Measurements from ENCODE around the gene PLEKHG4B. TPM values are rescaled to one million over a fixed set of nuclear protein-coding genes. Genes with fewer than 3 reads are reported as not detected.
"Not testable (repeated sequence)": the region's sequence is repeated elsewhere in the genome, so short reads cannot be mapped to it uniquely, and the experiment has no call there.

PLEKHG4B gene
- total RNA-seq (2014; rRNA removed) = 0.06 and 0.38 TPM in 2 replicates
- polyA plus RNA-seq (2012) = 0.18 TPM

- DNase-seq (ENCODE audit: low read depth) = no peak
Measured at GRCh38 chr5:91556-92263, at the start of gene PLEKHG4B. TSS of gene PLEKHG4B (plus strand) at chr5:92168. CDS start at chr5:92232, 64 bp downstream.

GRCh38 chr5:42250-42649 is 49.7 kb upstream of the PLEKHG4B start:
- no peak for DNase-seq (ENCODE audit: low read depth)

GRCh38 chr5:48192-48591 is 43.8 kb upstream of the PLEKHG4B start:
- DNase-seq (ENCODE audit: low read depth) = no peak

- DNase-seq (ENCODE audit: low read depth) = not testable (repeated sequence)
Measured at GRCh38 chr5:49530-49929, 42.4 kb upstream of the PLEKHG4B start.

- DNase-seq (ENCODE audit: low read depth) = no peak
Measured at GRCh38 chr5:49953-50544, 41.9 kb upstream of the PLEKHG4B start.

GRCh38 chr5:50724-51499 is 41.1 kb upstream of the PLEKHG4B start:
- DNase-seq (ENCODE audit: low read depth) = no peak

GRCh38 chr5:51500-51823 is 40.5 kb upstream of the PLEKHG4B start:
- no peak for DNase-seq (ENCODE audit: low read depth)

GRCh38 chr5:53381-54174 is 38.4 kb upstream of the PLEKHG4B start:
- DNase-seq (ENCODE audit: low read depth) = no peak

- no peak for DNase-seq (ENCODE audit: low read depth)
Measured at GRCh38 chr5:54175-54730, 37.7 kb upstream of the PLEKHG4B start.

- no peak for DNase-seq (ENCODE audit: low read depth)
Measured at GRCh38 chr5:54876-55569, 36.9 kb upstream of the PLEKHG4B start.

GRCh38 chr5:56561-57290 is 35.2 kb upstream of the PLEKHG4B start:
- DNase-seq (ENCODE audit: low read depth) = peak; percentile 33

- DNase-seq (ENCODE audit: low read depth) = not testable (repeated sequence)
Measured at GRCh38 chr5:60250-60649, 31.7 kb upstream of the PLEKHG4B start.

- no peak for DNase-seq (ENCODE audit: low read depth)
Measured at GRCh38 chr5:70440-70839, 21.5 kb upstream of the PLEKHG4B start.

- DNase-seq (ENCODE audit: low read depth) = not testable (repeated sequence)
Measured at GRCh38 chr5:72316-73180, 19.4 kb upstream of the PLEKHG4B start.

GRCh38 chr5:73181-73447 is 18.9 kb upstream of the PLEKHG4B start:
- not testable (repeated sequence) for DNase-seq (ENCODE audit: low read depth)

- DNase-seq (ENCODE audit: low read depth) = no peak
Measured at GRCh38 chr5:73768-74502, 18.0 kb upstream of the PLEKHG4B start.

- no peak for DNase-seq (ENCODE audit: low read depth)
Measured at GRCh38 chr5:74503-75109, 17.4 kb upstream of the PLEKHG4B start.
